ENCODE measurements around the gene WNT3A. TPM values are rescaled to one million over a fixed set of nuclear protein-coding genes. Genes with fewer than 3 reads are reported as not detected.
"Not testable (repeated sequence)": the region's sequence is repeated elsewhere in the genome, so short reads cannot be mapped to it uniquely, and the experiment has no call there.

WNT3A gene
- total RNA-seq, 3 donors from 2014 or later: 0.29 TPM; not detected in 2

DNA sequence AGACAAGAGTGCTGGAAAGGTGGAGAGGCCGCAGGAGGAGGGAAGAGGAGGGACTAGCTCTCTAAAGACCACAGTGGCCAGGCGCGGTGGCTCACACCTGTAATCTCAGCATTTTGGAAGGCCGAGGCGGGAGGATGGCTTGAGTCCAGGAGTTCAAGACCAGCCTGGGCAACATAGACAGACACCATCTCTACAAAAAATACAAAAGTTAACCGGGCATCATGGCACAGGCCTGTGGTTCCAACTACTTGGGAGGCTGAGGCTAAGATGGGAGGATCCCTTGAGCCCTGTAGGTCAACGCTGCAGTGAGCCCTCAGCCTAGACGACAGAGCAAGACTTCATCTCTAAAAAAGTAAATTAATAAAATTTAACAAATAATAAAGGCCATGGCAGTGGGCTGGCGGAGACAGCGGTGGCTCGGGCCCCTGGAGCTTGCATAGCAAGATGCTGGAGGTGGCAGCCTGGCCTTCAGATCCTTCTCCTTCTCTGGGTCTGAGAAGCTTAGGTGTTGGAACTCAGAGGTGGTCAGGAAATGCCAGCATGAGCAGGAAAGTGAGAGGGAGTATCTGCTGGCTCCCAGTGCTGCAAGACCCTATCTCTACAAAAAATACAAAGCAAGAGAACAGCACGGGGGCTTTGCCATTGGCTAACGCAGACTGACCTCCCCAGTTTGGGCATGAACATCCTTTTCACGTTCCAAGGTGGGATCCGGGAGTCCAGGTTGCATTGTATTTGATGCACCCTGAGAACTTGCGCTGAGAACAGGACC, 10.7 kb downstream of the WNT3A start:
- no peak overlapping the region for H3K4me3 ChIP-seq
- no peak for TF ChIP-seq POLR2A (IDR thresholded peaks at IDR 0.05)
- TF ChIP-seq, protein P1, sequence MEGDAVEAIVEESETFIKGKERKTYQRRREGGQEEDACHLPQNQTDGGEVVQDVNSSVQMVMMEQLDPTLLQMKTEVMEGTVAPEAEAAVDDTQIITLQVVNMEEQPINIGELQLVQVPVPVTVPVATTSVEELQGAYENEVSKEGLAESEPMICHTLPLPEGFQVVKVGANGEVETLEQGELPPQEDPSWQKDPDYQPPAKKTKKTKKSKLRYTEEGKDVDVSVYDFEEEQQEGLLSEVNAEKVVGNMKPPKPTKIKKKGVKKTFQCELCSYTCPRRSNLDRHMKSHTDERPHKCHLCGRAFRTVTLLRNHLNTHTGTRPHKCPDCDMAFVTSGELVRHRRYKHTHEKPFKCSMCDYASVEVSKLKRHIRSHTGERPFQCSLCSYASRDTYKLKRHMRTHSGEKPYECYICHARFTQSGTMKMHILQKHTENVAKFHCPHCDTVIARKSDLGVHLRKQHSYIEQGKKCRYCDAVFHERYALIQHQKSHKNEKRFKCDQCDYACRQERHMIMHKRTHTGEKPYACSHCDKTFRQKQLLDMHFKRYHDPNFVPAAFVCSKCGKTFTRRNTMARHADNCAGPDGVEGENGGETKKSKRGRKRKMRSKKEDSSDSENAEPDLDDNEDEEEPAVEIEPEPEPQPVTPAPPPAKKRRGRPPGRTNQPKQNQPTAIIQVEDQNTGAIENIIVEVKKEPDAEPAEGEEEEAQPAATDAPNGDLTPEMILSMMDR (IDR thresholded peaks at IDR 0.05): no peak
- intact Hi-C loops (cut with DNase I; ENCODE audit: low total_unique reads): no loop called here
- DNase-seq (ENCODE audit: low spot score in 2 of 2): peak in 1 of 2 donors; percentile 19
- H3K9me3 ChIP-seq: no peaks in the 10 kb centered on the region
- no peaks in the 10 kb centered on the region for H3K27me3 ChIP-seq
- no peaks in the 10 kb centered on the region for H3K4me1 ChIP-seq
- H3K27ac ChIP-seq: no peak overlapping the region
- H3K36me3 ChIP-seq: no peaks in the 10 kb centered on the region

DNA sequence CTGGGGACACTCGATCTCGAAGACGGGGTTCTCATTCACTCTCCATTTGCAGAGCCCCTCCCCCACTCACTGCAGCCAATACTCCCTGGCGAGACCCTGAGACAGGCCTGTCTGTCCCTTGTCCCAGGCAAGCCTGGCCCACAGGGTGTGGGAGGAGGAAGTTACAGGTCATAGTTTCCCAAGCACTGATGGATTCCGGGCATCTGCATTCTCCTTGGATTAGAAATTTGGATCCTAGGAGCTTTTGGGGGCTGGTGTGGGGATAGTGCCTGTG, 11.3 kb downstream of the WNT3A start:
- intact Hi-C loops (cut with DNase I; ENCODE audit: low total_unique reads): no loop called here

DNA sequence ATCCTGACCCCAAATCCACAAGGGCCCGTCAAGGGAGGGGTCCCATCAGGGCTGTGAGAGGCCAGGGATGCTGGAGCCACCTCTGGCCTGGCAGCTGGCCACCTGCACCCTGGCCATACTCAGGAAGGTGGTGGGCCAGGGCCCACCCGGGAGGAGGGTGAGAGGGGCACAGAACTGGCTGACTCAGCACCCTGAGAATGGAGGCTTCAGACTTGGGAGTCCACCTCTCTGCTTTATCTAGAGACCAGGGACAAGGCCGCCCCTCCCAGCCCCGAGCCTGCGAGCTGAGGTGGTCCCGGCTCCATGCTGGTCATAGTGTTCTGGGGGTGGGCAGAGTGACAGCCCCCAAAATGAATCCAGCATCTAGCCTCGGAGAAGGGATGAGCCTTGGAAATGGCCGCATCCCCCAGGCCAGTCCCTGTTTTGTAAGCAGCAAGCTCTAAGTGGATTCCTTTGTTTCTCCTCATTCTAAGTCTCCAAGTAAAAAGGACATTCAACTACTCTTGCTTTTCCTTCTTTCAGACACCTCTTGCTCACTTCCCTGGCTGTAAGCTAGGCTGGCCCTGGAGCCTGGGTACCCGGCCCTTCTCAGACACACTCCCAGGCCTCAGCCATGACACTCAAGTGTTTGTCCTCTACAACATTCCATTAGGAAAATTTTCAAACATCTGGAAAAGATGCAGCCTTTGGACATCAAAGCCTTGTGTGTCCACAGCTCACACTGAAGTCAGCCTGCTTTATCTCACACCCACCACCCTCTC, 12.3 kb downstream of the WNT3A start:
- Histone ChIP-seq H3K9me3 (no peaks in the 10 kb centered on the region), H3K27me3 (no peaks in the 10 kb centered on the region), H3K27ac (no peak overlapping the region), H3K36me3 (no peaks in the 10 kb centered on the region), H3K4me3 (no peak overlapping the region), H3K4me1 (no peaks in the 10 kb centered on the region)
- intact Hi-C loops (cut with DNase I; ENCODE audit: low total_unique reads): no loop called here
- TF ChIP-seq, protein P1 (IDR thresholded peaks at IDR 0.05): no peak
- no peak for TF ChIP-seq POLR2A (IDR thresholded peaks at IDR 0.05)
- TF ChIP-seq POLR2AphosphoS5 (IDR thresholded peaks at IDR 0.05): no peak
- DNase-seq (ENCODE audit: low spot score in 2 of 2): peak in 1 of 2 donors; percentile 45

More for the DNA sequence above, 11.3 kb downstream of the WNT3A start:
- Histone ChIP-seq H3K27ac (no peak overlapping the region), H3K27me3 (no peaks in the 10 kb centered on the region), H3K36me3 (no peaks in the 10 kb centered on the region), H3K4me1 (no peaks in the 10 kb centered on the region), H3K4me3 (no peak overlapping the region), H3K9me3 (no peaks in the 10 kb centered on the region)
- TF ChIP-seq POLR2AphosphoS5 (IDR thresholded peaks at IDR 0.05) (no peak), POLR2A (IDR thresholded peaks at IDR 0.05) (no peak)
- TF ChIP-seq, protein P1 (IDR thresholded peaks at IDR 0.05): no peak
- DNase-seq (ENCODE audit: low spot score in 2 of 2): peak in 1 of 2 donors; percentile 47

DNA sequence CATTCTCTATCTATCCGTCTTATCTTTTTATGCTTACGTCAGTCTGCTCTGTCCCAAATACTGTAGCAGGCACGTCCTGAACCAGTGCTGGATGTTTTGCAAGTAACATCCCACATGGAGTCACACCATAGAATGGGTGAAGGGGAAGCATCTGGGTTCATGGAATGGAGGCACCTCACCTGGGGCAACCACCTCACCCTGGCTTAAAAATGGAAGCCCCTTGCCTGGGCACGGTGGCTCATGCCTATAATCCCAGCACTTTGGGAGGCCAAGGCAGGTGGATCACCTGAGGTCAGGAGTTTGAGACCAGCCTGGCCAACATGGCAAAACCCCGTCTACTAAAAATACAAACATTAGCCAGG, 12.9 kb downstream of the WNT3A start:
- H3K27me3 ChIP-seq; H3K27ac ChIP-seq; H3K4me3 ChIP-seq; intact Hi-C loops (cut with DNase I; ENCODE audit: low total_unique reads); H3K36me3 ChIP-seq; H3K4me1 ChIP-seq; H3K9me3 ChIP-seq: not testable (repeated sequence)
- DNase-seq (ENCODE audit: low spot score in 2 of 2): peak in 1 of 2 donors; percentile 41

DNA sequence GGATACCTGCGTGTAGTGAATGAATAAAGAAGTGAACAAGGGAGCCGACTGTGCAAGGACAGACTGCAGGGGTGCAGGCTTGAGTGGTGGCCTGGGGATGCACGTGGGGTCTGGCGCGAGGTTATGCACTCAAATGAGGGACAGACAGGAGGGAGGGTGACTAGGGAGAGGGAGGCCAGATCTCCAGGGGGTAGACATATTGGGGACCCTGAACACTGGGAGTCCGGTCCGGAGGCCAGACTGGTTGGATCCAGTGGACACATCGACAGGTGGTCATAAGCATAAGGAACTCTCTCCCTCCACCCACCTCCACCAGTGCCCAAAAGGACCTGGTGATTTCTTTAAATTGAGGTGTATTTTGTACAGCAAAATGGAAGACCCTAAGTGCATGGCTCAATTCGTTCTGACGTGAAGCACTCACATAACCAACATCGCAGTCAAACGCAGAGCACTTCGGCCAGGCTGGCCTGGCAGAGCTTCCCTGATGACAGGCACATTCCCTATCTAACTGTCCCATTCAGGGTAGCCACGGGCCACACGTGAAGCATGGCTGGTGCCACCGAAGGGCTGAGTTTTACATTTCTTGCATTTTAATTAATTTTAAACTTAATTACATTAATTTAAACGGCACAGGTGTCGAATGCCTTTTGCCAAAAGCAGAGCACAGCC, 14.0 kb downstream of the WNT3A start:
- peak in 1 of 2 donors; percentile 44 for DNase-seq (ENCODE audit: low spot score in 2 of 2)
- TF ChIP-seq, protein P1 (IDR thresholded peaks at IDR 0.05): no peak
- TF ChIP-seq POLR2A (IDR thresholded peaks at IDR 0.05) (no peak), POLR2AphosphoS5 (IDR thresholded peaks at IDR 0.05) (no peak)
- Histone ChIP-seq H3K36me3 (no peaks in the 10 kb centered on the region), H3K4me3 (no peak overlapping the region), H3K4me1 (no peaks in the 10 kb centered on the region), H3K27ac (no peak overlapping the region), H3K9me3 (peaks cover 0 to 4% of the 10 kb centered on the region in 2 donors), H3K27me3 (no peaks in the 10 kb centered on the region)
- intact Hi-C loops (cut with DNase I; ENCODE audit: low total_unique reads): no loop called here

All from breast epithelium (tissue), 4 donors.